Vagina (tissue), 2 donors: ENCODE measurements around the gene MUC13. TPM values are rescaled to one million over a fixed set of nuclear protein-coding genes. Genes with fewer than 3 reads are reported as not detected.
A peak's percentile ranks its signal among the peaks of the same experiment; 100 is the strongest.

Experiments
- DNase-seq, 2 donors: peaks; one replicate each; pipeline ENCODE4 v3.0.0-alpha.2; 2017; ENCODE audit errors: extremely low spot score in 2 of 2
- H3K27ac ChIP-seq: fragments of 200-600 bp; sonication (generic); one replicate; pipeline ENCODE4 v1.5.1; 2019
- H3K27me3 ChIP-seq: fragments of 200-600 bp; sonication (generic); one replicate; pipeline ENCODE4 v1.5.1; 2019
- H3K36me3 ChIP-seq, 2 donors: fragments of 200-600 bp; sonication (generic); one replicate each; pipeline ENCODE4 v1.5.1; 2017 to 2019
- H3K4me1 ChIP-seq: fragments of 200-600 bp; sonication (generic); one replicate; pipeline ENCODE4 v1.5.1; 2019
- H3K4me3 ChIP-seq, 2 donors: fragments of 200-600 bp; sonication (generic); 1 replicate in 1 of 2; 2 replicates in 1 of 2; pipeline ENCODE4 v1.5.1; 2016 to 2019
- H3K9me3 ChIP-seq: fragments of 200-600 bp; sonication (generic); one replicate; pipeline ENCODE4 v1.5.1; 2019
- POLR2A ChIP-seq, 2 donors: fragments of 450-650 bp; IDR thresholded peaks; one replicate each; pipeline ENCODE4 v1.6.1; 2017; ENCODE audit warnings: antibody characterized with exemption in 2 of 2, mild to moderate bottlenecking in 2 of 2, moderate library complexity in 2 of 2
- POLR2AphosphoS5 ChIP-seq, 2 donors: sonication (generic); formaldehyde crosslinking; IDR thresholded peaks; one replicate each; pipeline ENCODE4 v1.9.0; 2017; ENCODE audit warnings: antibody characterized with exemption in 2 of 2, mild to moderate bottlenecking in 2 of 2, low read depth in 1 of 2; ENCODE audit not compliant: insufficient read depth in 1 of 2
- intact Hi-C: fragments of 100-400 bp; cut with DNase I; formaldehyde crosslinking; loops from one replicate; pipeline ENCODE4 v1.15.1; 2023
- total RNA-seq: library from RNA; depleted of rRNA; stranded (reverse); fragments of >200 nt; gene quantifications from one replicate; pipeline ENCODE4 v1.2.3, GENCODE V29; 2016
- TF ChIP-seq, protein P1 (sequence below), 3 experiments: fragments of 450-650 bp in 2 of 3; fragments of 200-600 bp in 1 of 3; sonication (generic) in 1 of 3; IDR thresholded peaks; one replicate each; pipeline ENCODE4 v1.5.1; 2017 to 2019; ENCODE audit warnings: antibody characterized with exemption in 3 of 3, mild to moderate bottlenecking in 2 of 3, moderate library complexity in 2 of 3

Gene MUC13
- total RNA-seq, 1 donor from 2014 or later = not detected

DNA sequence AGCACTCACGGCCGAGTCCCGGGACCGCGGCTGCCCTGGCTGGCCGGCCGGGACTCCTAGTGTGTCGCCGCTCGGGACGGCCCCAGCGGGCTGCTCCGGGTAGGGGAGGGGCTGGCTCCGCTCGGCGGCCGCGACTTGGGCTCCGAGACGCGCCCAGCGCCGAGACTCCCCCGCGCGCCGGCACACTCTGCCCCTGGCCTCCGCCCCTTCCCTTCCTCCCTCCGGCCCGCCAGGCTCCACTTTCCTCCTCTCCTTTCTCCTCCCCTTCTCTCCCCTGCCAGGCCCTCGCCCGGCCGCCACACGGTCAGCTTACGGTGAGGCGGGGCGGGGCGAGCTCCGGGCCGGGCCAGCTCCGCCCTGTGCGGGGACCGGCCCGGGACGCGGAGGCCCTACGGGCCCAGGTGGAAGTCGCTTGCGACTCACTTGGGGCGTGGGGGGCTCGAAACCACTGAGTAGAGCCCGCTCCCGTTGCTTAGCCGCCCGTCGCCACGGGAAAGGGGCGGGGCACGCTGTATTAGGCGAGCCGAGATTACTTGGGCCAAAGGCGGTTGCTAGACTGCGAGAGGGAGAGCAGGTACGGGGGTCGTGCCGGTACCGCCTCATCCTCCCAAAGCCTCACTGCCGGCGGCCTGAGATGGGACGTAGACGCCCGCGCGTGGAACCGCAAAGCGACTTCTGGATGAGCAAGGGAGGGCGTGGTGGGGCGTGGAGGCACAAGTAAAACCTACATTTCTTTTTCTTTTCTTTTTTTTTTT, 47.2 kb downstream of the MUC13 start, which contains the start of gene ITGB5:
ITGB5 (minus strand) TSS at position 189 of the 755 bp plus-strand sequence. CDS start 365 bp downstream, outside the sequence.
- no peak for DNase-seq
- TF ChIP-seq POLR2AphosphoS5 (IDR thresholded peaks at IDR 0.05; ENCODE audit: insufficient read depth in 1 of 2, low read depth in 1 of 2) (peak in 1 of 2 donors; percentile 64), POLR2A (IDR thresholded peaks at IDR 0.05) (peak in 1 of 2 donors; percentile 60)
- TF ChIP-seq, protein P1, sequence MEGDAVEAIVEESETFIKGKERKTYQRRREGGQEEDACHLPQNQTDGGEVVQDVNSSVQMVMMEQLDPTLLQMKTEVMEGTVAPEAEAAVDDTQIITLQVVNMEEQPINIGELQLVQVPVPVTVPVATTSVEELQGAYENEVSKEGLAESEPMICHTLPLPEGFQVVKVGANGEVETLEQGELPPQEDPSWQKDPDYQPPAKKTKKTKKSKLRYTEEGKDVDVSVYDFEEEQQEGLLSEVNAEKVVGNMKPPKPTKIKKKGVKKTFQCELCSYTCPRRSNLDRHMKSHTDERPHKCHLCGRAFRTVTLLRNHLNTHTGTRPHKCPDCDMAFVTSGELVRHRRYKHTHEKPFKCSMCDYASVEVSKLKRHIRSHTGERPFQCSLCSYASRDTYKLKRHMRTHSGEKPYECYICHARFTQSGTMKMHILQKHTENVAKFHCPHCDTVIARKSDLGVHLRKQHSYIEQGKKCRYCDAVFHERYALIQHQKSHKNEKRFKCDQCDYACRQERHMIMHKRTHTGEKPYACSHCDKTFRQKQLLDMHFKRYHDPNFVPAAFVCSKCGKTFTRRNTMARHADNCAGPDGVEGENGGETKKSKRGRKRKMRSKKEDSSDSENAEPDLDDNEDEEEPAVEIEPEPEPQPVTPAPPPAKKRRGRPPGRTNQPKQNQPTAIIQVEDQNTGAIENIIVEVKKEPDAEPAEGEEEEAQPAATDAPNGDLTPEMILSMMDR (IDR thresholded peaks at IDR 0.05) = no peak
- intact Hi-C loops = loop anchor here (5.0 kb wide), 1 partner anchor 105 kb away; no protein-coding TSS in a partner anchor
- peak within 1 kb of the TSS; percentile 84 to 89 for H3K4me3 ChIP-seq
- no peaks in the 10 kb centered on the region for H3K27me3 ChIP-seq
- no peaks in the 10 kb centered on the region for H3K9me3 ChIP-seq
- H3K27ac ChIP-seq = peak within 1 kb of the TSS; percentile 95
- no peaks in the 10 kb centered on the region for H3K36me3 ChIP-seq
- H3K4me1 ChIP-seq = peaks cover 47% of the 10 kb centered on the region

GRCh38 chr3:124886168-124887056, 48.1 kb downstream of the MUC13 start:
- TF ChIP-seq POLR2AphosphoS5 (IDR thresholded peaks at IDR 0.05; ENCODE audit: insufficient read depth in 1 of 2, low read depth in 1 of 2) (no peak), POLR2A (IDR thresholded peaks at IDR 0.05) (no peak)
- TF ChIP-seq, protein P1 (IDR thresholded peaks at IDR 0.05) = peak in 1 of 3 experiments; percentile 16
- H3K36me3 ChIP-seq = no peaks in the 10 kb centered on the region
- peaks cover 57% of the 10 kb centered on the region for H3K4me1 ChIP-seq
- DNase-seq = no peak
- H3K27ac ChIP-seq = peak overlapping the region; percentile 95
- peak overlapping the region; percentile 84 to 89 for H3K4me3 ChIP-seq
- H3K9me3 ChIP-seq = no peaks in the 10 kb centered on the region
- no peaks in the 10 kb centered on the region for H3K27me3 ChIP-seq
- intact Hi-C loops = loop anchor here (5.0 kb wide), 1 partner anchor 104 kb away; no protein-coding TSS in a partner anchor

- Histone ChIP-seq H3K4me3 (peak overlapping the region; percentile 84 to 89), H3K36me3 (no peaks in the 10 kb centered on the region), H3K9me3 (no peaks in the 10 kb centered on the region), H3K4me1 (peaks cover 60% of the 10 kb centered on the region), H3K27me3 (no peaks in the 10 kb centered on the region), H3K27ac (peak overlapping the region; percentile 95)
- intact Hi-C loops = loop anchor here (5.0 kb wide), 1 partner anchor 103 kb away; no protein-coding TSS in a partner anchor
- DNase-seq = no peak
- TF ChIP-seq POLR2AphosphoS5 (IDR thresholded peaks at IDR 0.05; ENCODE audit: insufficient read depth in 1 of 2, low read depth in 1 of 2) (no peak), POLR2A (IDR thresholded peaks at IDR 0.05) (no peak)
- TF ChIP-seq, protein P1 (IDR thresholded peaks at IDR 0.05) = no peak
Observed at GRCh38 chr3:124885466-124886167, 48.9 kb downstream of the MUC13 start.

GRCh38 chr3:124884474-124885101, 50.0 kb downstream of the MUC13 start:
- Histone ChIP-seq H3K27me3 (no peaks in the 10 kb centered on the region), H3K36me3 (no peaks in the 10 kb centered on the region), H3K4me3 (no peak overlapping the region), H3K27ac (peak overlapping the region; percentile 95), H3K9me3 (no peaks in the 10 kb centered on the region), H3K4me1 (peaks cover 70% of the 10 kb centered on the region)
- intact Hi-C loops = loop anchor here (5.0 kb wide), 1 partner anchor 102 kb away; no protein-coding TSS in a partner anchor
- TF ChIP-seq POLR2AphosphoS5 (IDR thresholded peaks at IDR 0.05; ENCODE audit: insufficient read depth in 1 of 2, low read depth in 1 of 2) = no peak
- DNase-seq = no peak
